GM21786 (cell line): ENCODE data around the gene CGNL1.

Source experiments
- ATAC-seq: cut with Tn5 transposase; IDR thresholded peaks from one replicate; pipeline ENCODE4 v1.9.1; 2021; ENCODE audit not compliant: unreplicated experiment

The CGNL1 gene

GRCh38 chr15:57451555-57451954, 75.2 kb downstream of the CGNL1 start:
- ATAC-seq, result no peak

GRCh38 chr15:57452090-57452754, 75.9 kb downstream of the CGNL1 start:
- ATAC-seq, result no peak

- no peak for ATAC-seq
Measured at GRCh38 chr15:57455929-57456328, 79.6 kb downstream of the CGNL1 start.

- ATAC-seq, result no peak
Measured at GRCh38 chr15:57456559-57456958, 80.3 kb downstream of the CGNL1 start.

DNA sequence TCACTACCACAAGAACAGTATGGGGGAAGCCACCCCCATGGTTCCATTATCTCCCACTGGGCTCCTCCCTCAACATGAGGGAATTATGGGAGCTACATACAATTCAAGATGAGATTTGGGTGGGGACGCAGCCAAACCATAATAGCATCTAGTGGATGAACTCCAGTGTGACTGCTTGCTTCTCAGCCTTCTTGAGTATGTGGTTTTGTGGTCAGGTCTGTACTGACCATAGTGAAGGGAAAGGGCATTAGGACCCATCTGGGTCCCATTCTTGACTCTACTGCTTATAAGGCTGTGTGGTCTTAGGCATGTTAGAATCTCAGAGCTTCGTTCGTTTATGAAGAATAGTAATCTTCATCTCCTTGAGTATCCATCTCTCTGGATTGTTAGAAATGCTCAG, 81.4 kb downstream of the CGNL1 start:
- ATAC-seq, result no peak

DNA sequence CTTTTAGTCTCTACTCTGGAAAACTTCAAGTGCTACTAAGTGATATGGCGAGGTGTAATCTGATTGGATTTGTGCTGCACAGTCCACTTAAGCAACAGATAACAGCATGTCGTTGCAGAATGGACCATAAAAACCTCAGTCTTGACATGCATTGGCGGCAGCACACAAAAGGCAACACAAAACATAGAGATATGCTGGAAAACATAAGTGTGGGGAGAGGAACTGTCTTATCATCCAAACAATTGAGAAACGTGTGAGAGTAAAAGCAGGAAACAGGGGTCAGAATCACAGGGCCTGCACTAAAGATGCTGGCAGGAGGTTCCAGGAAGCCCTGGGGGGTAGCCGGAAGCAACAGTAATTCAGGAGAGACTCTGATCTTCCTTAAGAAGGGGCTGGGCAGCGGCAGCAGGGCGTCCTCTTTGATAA, 82.1 kb downstream of the CGNL1 start:
- ATAC-seq, result no peak

- no peak for ATAC-seq
Measured at GRCh38 chr15:57460208-57460816, 84.0 kb downstream of the CGNL1 start.

DNA sequence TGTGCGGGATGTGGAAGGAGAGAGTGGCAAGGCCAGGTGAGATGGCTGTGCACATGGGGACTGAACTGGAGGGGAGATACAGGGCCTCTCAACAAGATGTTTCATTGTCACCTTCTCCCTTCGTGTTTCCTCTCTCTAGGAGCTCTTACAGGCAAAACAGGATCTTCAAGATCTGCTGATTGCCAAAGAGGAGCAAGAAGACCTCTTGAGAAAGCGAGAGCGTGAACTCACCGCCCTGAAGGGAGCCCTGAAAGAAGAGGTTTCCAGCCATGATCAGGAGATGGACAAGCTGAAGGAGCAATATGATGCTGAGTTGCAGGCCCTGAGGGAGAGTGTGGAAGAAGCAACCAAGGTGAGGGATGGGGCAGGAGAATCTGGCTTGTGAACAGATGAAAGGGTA, 85.2 kb downstream of the CGNL1 start:
- no peak for ATAC-seq

- no peak for ATAC-seq
Measured at GRCh38 chr15:57462381-57462780, 86.1 kb downstream of the CGNL1 start.

DNA sequence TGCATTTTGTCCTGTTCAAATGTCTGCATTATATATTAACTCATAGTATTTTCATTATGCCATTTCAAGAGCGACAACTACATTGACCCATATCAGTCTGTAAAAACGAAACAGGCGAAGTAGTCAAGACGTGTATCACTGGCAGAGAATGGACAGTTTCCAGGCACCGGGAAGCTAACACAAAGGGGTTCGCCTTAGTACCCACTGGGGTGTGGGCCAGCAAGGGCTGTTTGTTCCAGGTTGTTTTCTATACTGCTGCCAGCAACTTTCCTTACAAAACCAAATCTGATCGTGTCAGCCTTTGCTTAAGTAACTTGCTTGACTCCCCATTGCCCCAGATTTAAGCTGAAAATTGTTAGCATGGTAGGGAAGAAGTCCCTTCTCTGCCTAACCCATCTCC, 87.1 kb downstream of the CGNL1 start:
- ATAC-seq, result no peak

DNA sequence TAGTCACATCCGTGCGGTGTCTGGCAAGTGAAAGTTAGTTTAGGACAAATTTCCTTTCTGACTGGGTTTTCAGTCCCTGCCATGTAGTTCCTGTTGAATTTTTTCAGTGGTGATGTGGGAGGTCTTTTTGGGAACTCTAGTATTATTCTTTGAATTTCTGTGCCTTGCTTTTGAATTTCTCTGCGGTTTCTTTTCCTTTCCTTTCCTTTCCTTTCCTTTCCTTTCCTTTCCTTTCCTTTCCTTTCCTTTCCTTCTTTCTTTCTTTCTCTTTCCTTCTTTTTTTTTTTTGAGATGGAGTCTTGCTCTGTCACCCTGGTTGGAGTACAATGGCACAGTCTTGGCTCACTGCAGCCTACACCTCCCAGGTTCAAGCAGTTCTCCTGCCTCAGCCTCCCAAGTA, 88.2 kb downstream of the CGNL1 start:
- no peak for ATAC-seq

DNA sequence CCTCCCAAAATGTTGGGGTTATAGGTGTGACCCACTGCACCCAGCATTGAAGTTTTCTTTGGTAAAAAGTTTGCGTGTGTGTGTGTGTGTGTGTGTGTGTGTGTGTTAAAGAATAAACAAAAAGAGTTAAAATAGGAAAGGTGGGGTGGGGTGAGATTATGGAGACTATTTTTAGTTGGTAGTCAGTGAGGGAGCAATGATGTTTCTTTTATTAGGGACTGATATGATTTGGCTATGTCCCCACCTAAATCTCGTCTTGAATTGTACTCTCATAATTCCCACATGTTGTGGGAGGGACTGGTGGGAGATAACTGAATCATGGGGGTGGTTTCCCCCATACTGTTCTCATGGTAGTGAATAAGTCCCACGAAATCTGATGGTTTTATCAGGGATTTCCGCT, 92.2 kb downstream of the CGNL1 start:
- ATAC-seq, result no peak

- no peak for ATAC-seq
Measured at GRCh38 chr15:57470543-57470942, 94.2 kb downstream of the CGNL1 start.

- ATAC-seq, result no peak
Measured at GRCh38 chr15:57472861-57473260, 96.6 kb downstream of the CGNL1 start.

- ATAC-seq, result no peak
Measured at GRCh38 chr15:57476533-57476975, 100.2 kb downstream of the CGNL1 start.

- ATAC-seq, result peak; percentile 74
Measured at GRCh38 chr15:57477736-57478522, 101.6 kb downstream of the CGNL1 start.

DNA sequence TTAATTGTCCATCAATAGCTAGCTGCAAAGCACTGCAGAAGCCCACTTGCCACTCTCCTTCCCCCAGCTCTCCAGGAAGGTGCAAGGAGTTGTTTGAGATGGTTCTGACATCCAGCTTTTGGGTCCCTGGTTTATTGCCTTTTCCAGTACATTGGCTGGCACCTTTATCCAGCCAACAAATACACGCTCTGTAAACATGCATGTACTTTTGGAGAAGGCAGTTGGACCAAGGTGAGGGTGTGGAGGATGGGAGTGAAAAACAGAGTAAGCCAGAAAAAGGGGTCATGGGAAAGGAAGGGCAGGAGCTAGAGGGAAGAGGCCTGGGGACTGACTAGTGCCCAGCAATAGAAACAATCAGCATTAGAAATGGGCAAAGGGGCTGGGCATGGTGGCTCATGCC, 102.7 kb downstream of the CGNL1 start:
- ATAC-seq, result no peak

GRCh38 chr15:57481038-57481705, 104.9 kb downstream of the CGNL1 start:
- ATAC-seq, result no peak

DNA sequence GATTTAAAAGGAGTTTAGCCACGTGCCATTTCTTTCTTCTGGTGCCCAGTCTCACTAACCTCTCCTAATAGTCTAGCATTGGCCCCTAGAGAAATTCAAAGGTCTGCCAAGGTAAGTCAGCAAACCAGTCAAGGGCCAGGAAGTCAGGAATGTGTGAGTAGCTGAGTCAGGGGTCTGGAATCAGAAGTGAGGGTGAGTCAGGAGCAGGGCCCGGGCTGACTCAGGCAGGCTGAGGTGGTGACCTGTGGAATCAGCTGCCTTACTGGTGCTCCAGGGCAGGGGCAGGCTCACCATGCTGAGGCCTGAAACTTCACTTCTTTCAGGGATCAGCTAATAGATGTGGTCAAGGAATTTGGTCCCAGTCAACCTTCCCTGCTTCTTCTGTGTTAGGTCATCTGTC, 109.6 kb downstream of the CGNL1 start:
- ATAC-seq, result no peak

DNA sequence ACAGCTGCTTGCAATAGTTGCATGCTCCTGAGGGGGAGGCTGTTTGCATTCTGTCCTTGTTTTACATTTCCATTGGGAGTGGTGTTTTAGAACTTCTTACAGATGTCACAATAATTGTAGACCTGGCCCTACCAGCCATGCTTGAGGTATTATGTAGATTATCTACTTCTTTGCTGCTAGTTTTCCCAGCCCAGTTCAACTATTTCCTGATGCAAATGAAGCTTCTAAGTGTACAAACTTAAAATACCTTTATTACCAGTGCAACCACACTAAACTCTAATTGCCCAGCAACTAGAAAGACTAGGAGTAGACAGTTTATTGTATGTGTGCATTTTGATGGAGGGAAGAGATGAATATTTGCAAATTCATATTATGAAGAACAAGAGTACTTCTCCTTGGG, 110.5 kb downstream of the CGNL1 start:
- no peak for ATAC-seq

DNA sequence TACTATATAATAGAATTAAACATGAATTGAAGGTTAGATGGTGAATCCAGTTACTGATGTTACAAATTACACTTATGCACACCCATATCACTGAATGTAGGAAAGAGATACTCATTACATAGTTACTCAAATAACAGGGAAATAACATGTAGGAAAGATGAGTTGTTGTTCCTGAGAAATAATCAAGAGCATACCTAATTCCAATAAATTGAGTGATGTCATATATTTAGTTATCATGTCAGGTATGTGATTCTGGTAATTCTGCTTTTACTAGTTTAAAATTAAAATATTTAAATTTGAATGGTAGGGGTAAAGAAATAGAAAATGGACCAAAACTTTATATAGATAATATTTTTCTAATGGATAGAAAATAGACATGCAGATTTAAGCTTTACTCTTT, 112.8 kb downstream of the CGNL1 start:
- ATAC-seq, result no peak

DNA sequence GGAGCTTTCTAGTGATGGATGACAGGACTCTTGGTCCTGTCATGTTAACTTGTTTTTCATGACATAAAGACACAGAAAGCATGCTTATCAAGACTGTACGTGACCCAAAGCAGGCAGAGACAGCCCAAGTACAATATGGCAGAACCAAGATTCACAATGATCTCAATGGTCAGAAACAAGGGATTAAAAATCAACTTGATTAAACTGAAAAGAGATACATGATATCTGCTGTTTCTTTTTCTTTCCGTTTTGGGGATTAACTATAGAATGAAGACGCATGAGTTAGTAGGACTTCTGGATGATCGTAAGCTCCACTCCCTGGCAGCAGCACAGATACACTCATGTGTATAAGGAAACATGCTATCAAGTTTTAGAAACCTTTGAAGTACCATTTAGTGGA, 117.0 kb downstream of the CGNL1 start:
- no peak for ATAC-seq
